HG03139 (cell line): Measurements from ENCODE around the gene MSH2.
"Not testable (repeated sequence)": the region's sequence is repeated elsewhere in the genome, so short reads cannot be mapped to it uniquely, and the experiment has no call there.

Source experiments
- ATAC-seq: cut with Tn5 transposase; IDR thresholded peaks from one replicate; pipeline ENCODE4 v1.9.1; 2021; ENCODE audit not compliant: unreplicated experiment

The MSH2 gene

GRCh38 chr2:47402805-47403608 lies at the start of gene MSH2:
Gene MSH2, plus strand, starts transcription at chr2:47403156. Its CDS starts 36 bp downstream, at chr2:47403192.
- ATAC-seq = peak; percentile 97

GRCh38 chr2:47354013-47354847 lies 48.7 kb upstream of the MSH2 start:
- no peak for ATAC-seq

- no peak for ATAC-seq
Measured at GRCh38 chr2:47354848-47355204, 48.1 kb upstream of the MSH2 start.

- no peak for ATAC-seq
Measured at GRCh38 chr2:47357483-47357882, 45.5 kb upstream of the MSH2 start.

GRCh38 chr2:47359375-47359868 lies 43.5 kb upstream of the MSH2 start:
- no peak for ATAC-seq

GRCh38 chr2:47360283-47360682 lies 42.7 kb upstream of the MSH2 start:
- ATAC-seq = no peak

- ATAC-seq = no peak
Measured at GRCh38 chr2:47360927-47361326, 42.0 kb upstream of the MSH2 start.

GRCh38 chr2:47361505-47362229 lies 41.3 kb upstream of the MSH2 start:
- ATAC-seq = not testable (repeated sequence)

GRCh38 chr2:47373747-47374146 lies 29.2 kb upstream of the MSH2 start:
- no peak for ATAC-seq

GRCh38 chr2:47375307-47375706 lies 27.6 kb upstream of the MSH2 start:
- no peak for ATAC-seq

GRCh38 chr2:47379384-47379783 lies 23.6 kb upstream of the MSH2 start:
- ATAC-seq = no peak

- ATAC-seq = no peak
Measured at GRCh38 chr2:47381408-47381807, 21.5 kb upstream of the MSH2 start.

GRCh38 chr2:47386551-47386950 lies 16.4 kb upstream of the MSH2 start:
- ATAC-seq = no peak

- no peak for ATAC-seq
Measured at GRCh38 chr2:47388888-47389287, 14.1 kb upstream of the MSH2 start.

- no peak for ATAC-seq
Measured at GRCh38 chr2:47389692-47390091, 13.3 kb upstream of the MSH2 start.

GRCh38 chr2:47401789-47402554 lies 984 bp upstream of the MSH2 start:
- ATAC-seq = no peak

GRCh38 chr2:47402555-47402804 lies 476 bp upstream of the MSH2 start:
- ATAC-seq = no peak

GRCh38 chr2:47403609-47404193 lies 745 bp downstream of the MSH2 start:
- no peak for ATAC-seq

- no peak for ATAC-seq
Measured at GRCh38 chr2:47404356-47404755, 1.4 kb downstream of the MSH2 start.

GRCh38 chr2:47405757-47406156 lies 2.8 kb downstream of the MSH2 start:
- ATAC-seq = no peak
